ENCODE measurements around the gene NTSR1. TPM values are rescaled to one million over a fixed set of nuclear protein-coding genes. Genes with fewer than 3 reads are reported as not detected.

Gene NTSR1
- total and polyA plus RNA-seq, 4 donors = 1.3 to 6.1 (median 3.9) TPM

DNA sequence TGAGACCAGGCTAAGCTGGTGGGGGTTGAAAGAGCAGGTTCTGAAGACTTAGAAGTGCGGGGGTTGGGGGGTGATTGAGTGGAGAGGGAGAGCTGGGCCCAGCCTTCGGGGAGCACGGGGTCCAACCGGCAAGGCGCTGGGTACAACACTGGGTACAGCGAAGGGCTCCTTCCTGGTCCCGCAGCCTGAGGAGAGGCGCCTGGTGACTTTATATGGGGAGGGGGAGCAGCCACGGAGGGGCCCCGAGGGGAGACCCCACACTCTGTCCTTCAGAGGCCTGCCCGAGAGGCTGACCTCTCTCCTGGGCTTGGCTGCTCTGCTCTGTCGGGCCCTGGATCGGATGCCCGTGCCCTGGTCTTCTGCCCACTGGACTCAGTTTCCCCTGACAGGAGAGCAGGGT, 10.4 kb upstream of the NTSR1 start:
- WGBS (ENCODE audit: insufficient coverage) = 92% methylated on average over 10 of the region's 14 CpGs
- Histone ChIP-seq H3K27me3 (ENCODE audit: control insufficient read depth, insufficient read depth, low read length) (peaks cover 2% of the 10 kb centered on the region), H3K4me1 (ENCODE audit: control insufficient read depth, insufficient read depth, low read length) (peaks cover 49% of the 10 kb centered on the region)

DNA sequence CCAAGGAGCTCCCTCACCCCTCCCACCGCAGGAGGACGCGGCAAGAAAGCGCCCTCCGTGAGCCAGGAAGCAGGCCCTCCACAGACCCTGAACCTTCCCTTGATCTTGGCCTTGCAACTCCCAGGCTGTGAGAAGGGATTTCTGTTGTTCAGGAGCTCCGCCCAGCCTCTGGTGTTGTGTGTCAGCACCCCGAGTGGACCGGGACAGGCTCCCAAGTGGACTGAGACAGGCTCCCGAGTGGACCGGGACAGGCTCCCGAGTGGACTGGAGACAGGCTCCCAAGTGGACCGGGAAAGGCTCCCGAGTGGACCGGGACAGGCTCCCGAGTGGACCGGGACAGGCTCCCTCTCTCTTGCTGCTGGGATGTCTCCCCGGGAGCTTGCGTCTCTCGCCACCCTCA, 9.3 kb upstream of the NTSR1 start:
- Histone ChIP-seq H3K4me1 (ENCODE audit: control insufficient read depth, insufficient read depth, low read length) (peaks cover 52% of the 10 kb centered on the region), H3K27ac (ENCODE audit: low read depth, low read length) (no peak overlapping the region), H3K27me3 (ENCODE audit: control insufficient read depth, insufficient read depth, low read length) (peaks cover 3% of the 10 kb centered on the region), H3K36me3 (ENCODE audit: control insufficient read depth, insufficient read depth, low read length) (peaks cover 3% of the 10 kb centered on the region), H3K4me3 (ENCODE audit: low read depth, low read length) (no peak overlapping the region), H3K9me3 (ENCODE audit: control insufficient read depth, insufficient read depth, low read length) (no peaks in the 10 kb centered on the region)
- WGBS (ENCODE audit: insufficient coverage) = 96% methylated on average over 13 of the region's 19 CpGs
- DNase-seq (ENCODE audit: low read depth in 4 of 6, low spot score in 6 of 6) = no peak

More for the DNA sequence above, 10.4 kb upstream of the NTSR1 start:
- Histone ChIP-seq H3K4me3 (ENCODE audit: low read depth, low read length) (no peak overlapping the region), H3K9me3 (ENCODE audit: control insufficient read depth, insufficient read depth, low read length) (no peaks in the 10 kb centered on the region), H3K27ac (ENCODE audit: low read depth, low read length) (no peak overlapping the region), H3K36me3 (ENCODE audit: control insufficient read depth, insufficient read depth, low read length) (peaks cover 3% of the 10 kb centered on the region)
- DNase-seq (ENCODE audit: low read depth in 4 of 6, low spot score in 6 of 6) = no peak

DNA sequence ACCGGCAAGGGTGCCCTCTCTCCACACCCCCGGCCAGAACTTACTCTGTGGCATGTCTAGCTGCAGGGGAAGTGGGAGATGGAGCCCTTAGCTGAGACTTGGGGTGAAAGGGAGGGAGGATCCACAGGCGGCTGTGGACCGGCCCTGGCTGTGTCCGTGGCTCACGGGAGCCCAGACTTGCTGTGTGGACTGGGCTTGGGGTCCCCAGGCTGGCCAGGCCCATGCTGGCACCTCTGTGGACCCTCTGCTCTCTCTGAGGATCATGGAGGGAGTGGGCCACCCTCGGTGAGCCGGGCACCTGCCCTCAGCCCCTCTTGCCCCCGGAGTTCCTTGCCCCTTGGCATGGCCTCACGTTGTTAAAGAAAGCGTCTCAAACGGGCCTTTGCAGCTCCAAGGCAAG, 8.9 kb upstream of the NTSR1 start:
- no peak for DNase-seq (ENCODE audit: low read depth in 4 of 6, low spot score in 6 of 6)
- Histone ChIP-seq H3K27me3 (ENCODE audit: control insufficient read depth, insufficient read depth, low read length) (peaks cover 2% of the 10 kb centered on the region), H3K36me3 (ENCODE audit: control insufficient read depth, insufficient read depth, low read length) (peaks cover 3% of the 10 kb centered on the region), H3K27ac (ENCODE audit: low read depth, low read length) (no peak overlapping the region), H3K4me1 (ENCODE audit: control insufficient read depth, insufficient read depth, low read length) (peaks cover 57% of the 10 kb centered on the region), H3K9me3 (ENCODE audit: control insufficient read depth, insufficient read depth, low read length) (no peaks in the 10 kb centered on the region), H3K4me3 (ENCODE audit: low read depth, low read length) (no peak overlapping the region)
- 86% methylated on average over 10 of the region's 12 CpGs for WGBS (ENCODE audit: insufficient coverage)

DNA sequence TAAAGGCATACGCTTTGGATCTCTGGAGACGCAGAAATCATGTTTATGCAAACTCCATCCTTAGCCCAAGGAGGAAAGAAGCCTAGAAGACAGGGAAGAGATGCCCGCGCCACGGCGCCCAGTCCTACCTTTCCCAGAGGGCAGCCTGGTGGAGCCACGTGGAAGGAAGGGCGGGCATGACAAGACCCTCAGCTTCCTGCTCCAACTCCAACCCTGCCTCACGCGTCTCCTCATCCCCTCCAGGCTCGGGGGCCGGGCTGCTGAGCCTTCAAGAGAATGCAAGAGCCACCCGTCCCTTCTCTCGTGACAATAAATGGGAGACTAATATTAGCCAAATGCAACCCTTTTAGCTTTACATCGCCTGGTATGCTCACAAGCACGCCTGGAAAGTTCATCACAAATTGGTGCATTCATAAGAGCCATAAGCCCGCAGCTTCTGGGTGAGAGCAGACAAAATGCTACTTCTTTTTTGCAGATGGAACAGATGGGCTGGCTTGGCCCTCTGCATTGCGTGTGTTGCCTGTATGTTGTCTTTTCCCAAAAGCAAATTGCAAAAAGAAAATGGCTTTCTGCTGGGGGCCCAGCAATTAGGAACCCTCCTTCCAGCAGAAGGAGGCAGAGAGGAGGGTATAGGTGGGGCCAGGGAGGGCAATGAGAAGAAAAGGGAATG, 8.2 kb upstream of the NTSR1 start:
- Histone ChIP-seq H3K9me3 (ENCODE audit: control insufficient read depth, insufficient read depth, low read length) (no peaks in the 10 kb centered on the region), H3K4me1 (ENCODE audit: control insufficient read depth, insufficient read depth, low read length) (peaks cover 63% of the 10 kb centered on the region), H3K4me3 (ENCODE audit: low read depth, low read length) (no peak overlapping the region), H3K27me3 (ENCODE audit: control insufficient read depth, insufficient read depth, low read length) (peaks cover 2% of the 10 kb centered on the region), H3K36me3 (ENCODE audit: control insufficient read depth, insufficient read depth, low read length) (peaks cover 3% of the 10 kb centered on the region), H3K27ac (ENCODE audit: low read depth, low read length) (no peak overlapping the region)
- peak in 2 of 6 donors; percentile 78 to 93 for DNase-seq (ENCODE audit: low read depth in 4 of 6, low spot score in 6 of 6)
- 74% methylated on average over 13 of the region's 18 CpGs for WGBS (ENCODE audit: insufficient coverage)

DNA sequence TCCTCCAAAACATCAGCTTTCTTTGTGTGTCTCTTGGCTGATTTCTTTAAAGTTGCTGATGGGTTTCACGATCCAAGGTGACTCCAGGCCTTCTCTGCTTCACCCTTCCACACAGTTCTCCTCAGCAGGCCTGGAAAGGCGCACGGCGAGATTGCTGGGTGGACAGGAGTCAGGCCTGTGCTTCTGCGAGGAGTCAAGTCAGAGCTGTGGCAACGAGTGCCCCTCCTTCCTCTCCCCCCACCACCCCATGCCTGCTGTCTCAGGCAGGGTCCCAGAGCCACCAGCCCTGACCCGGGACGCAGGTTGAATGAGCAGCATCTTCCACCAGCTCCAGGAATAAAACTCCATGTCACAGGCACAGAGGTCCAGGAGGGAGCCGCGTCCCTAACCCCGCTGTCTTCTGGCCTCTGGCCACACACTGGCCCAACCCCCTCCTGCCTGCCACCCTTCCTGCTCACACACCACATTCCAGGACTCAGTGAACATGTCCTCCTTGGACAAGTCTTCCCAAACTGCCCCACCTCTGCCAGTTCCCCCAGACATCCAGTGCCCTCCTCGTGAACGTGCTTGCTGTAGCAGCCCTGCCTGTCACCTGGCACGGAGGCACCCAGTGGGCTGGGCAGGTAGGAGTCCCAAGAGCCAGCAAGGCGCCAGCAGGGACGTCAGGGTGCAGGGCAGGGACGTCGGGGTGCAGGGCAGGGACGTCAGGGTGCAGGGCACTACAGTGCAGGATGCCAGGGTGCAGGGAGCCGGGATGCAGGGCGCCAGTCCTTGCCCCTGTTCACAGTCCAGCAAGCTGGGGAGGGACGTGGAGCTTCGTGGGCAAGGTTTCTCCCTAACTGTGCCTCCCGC, 7.2 kb upstream of the NTSR1 start:
- WGBS (ENCODE audit: insufficient coverage) = 93% methylated on average over 20 of the region's 24 CpGs

DNA sequence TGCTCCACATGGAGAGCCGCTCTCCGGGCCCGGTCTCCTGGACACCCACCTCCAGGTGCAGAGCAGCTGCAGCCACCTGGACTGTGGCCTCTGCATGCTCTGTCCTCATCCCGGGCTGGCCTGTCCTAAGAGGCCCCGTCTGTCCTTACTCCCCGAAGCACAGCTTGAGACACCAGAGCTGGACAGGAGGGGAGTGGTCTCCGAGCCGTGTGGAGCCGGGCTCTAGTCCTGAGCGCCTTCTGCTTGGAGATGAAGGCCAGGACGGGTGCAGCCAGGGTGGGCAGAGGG, 6.7 kb upstream of the NTSR1 start:
- peaks cover 67% of the 10 kb centered on the region for H3K4me1 ChIP-seq (ENCODE audit: control insufficient read depth, insufficient read depth, low read length)

More for the DNA sequence above, 7.2 kb upstream of the NTSR1 start:
- Histone ChIP-seq H3K4me1 (ENCODE audit: control insufficient read depth, insufficient read depth, low read length) (peaks cover 70% of the 10 kb centered on the region), H3K27me3 (ENCODE audit: control insufficient read depth, insufficient read depth, low read length) (peaks cover 2% of the 10 kb centered on the region), H3K36me3 (ENCODE audit: control insufficient read depth, insufficient read depth, low read length) (peaks cover 3% of the 10 kb centered on the region), H3K4me3 (ENCODE audit: low read depth, low read length) (no peak overlapping the region), H3K9me3 (ENCODE audit: control insufficient read depth, insufficient read depth, low read length) (no peaks in the 10 kb centered on the region), H3K27ac (ENCODE audit: low read depth, low read length) (no peak overlapping the region)
- DNase-seq (ENCODE audit: low read depth in 4 of 6, low spot score in 6 of 6) = no peak

DNA sequence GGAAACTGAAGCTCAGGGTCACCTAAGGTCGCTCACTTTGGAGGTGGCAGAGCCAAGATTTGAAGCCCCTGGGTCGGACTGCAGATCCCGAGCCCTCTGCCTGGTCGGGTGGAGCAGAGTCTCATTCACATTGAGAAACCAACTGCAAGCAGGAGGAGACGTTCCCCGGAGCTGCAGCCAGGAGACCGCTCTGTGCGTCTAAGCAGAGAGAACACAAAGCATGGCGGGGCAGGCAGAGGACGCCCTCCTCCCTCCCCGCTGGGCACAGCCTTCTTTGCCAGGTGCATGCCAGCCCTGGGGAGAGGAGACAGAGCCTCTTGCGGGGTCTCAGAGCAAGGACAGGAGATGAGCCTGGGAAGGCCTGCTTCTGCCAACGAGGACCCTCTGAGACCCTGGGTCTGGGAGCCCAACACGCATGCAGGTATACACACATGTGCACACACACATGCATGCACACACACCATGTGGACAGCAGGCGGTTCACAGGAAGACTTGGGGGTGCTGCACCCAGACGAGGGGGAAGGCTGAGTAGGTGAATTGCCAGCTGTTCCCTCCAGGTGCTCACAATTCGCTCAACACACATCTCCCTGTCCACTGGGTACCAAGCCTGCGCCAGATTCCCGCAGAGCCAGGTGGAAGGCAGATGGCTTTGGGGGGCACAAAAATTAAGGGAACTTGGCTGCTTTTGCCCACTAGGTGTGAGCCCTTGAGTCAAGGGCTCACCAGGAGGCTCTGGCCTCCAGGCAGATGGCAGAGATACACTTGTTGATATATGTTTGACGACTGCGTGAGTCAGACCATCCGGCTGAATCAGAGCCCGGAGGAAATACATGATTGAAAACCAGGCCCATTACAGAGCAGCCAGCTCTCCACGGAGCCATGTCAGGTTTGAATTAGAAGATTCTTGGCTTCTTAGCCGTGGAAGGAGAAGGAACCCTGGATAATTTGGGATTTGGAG, 5.5 kb upstream of the NTSR1 start:
- Histone ChIP-seq H3K9me3 (ENCODE audit: control insufficient read depth, insufficient read depth, low read length) (no peaks in the 10 kb centered on the region), H3K36me3 (ENCODE audit: control insufficient read depth, insufficient read depth, low read length) (peaks cover 3% of the 10 kb centered on the region), H3K4me1 (ENCODE audit: control insufficient read depth, insufficient read depth, low read length) (peaks cover 63% of the 10 kb centered on the region), H3K27me3 (ENCODE audit: control insufficient read depth, insufficient read depth, low read length) (peaks cover 12% of the 10 kb centered on the region), H3K4me3 (ENCODE audit: low read depth, low read length) (no peak overlapping the region), H3K27ac (ENCODE audit: low read depth, low read length) (no peak overlapping the region)
- 69% methylated on average over 20 of the region's 25 CpGs for WGBS (ENCODE audit: insufficient coverage)
- DNase-seq (ENCODE audit: low read depth in 4 of 6, low spot score in 6 of 6) = no peak

More for the DNA sequence above, 6.7 kb upstream of the NTSR1 start:
- Histone ChIP-seq H3K9me3 (ENCODE audit: control insufficient read depth, insufficient read depth, low read length) (no peaks in the 10 kb centered on the region), H3K27me3 (ENCODE audit: control insufficient read depth, insufficient read depth, low read length) (peaks cover 2% of the 10 kb centered on the region), H3K36me3 (ENCODE audit: control insufficient read depth, insufficient read depth, low read length) (peaks cover 3% of the 10 kb centered on the region), H3K27ac (ENCODE audit: low read depth, low read length) (no peak overlapping the region), H3K4me3 (ENCODE audit: low read depth, low read length) (no peak overlapping the region)
- DNase-seq (ENCODE audit: low read depth in 4 of 6, low spot score in 6 of 6) = no peak
- WGBS (ENCODE audit: insufficient coverage) = 87% methylated on average over 11 of the region's 11 CpGs

DNA sequence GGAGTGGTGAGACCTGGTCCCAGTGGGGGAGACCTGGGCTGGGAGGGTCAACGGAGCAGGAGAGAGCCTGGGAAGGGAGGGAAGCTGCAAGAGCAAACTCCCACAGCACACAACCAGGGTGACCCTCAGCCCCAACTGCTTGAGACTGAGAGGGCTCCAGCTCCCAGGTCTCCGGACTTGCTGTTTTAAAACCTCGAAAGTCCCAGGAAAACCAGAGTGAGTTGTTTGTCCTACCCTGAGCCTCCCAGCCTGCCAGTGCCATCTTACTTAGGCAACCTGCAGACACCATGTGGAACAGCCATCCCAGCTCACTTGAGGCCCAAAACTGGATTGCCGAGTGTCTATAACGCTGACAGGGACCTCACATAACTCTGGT, 4.8 kb upstream of the NTSR1 start:
- 91% methylated on average over 4 of the region's 5 CpGs for WGBS (ENCODE audit: insufficient coverage)
- no peak for DNase-seq (ENCODE audit: low read depth in 4 of 6, low spot score in 6 of 6)
- no peak overlapping the region for H3K4me3 ChIP-seq (ENCODE audit: low read depth, low read length)
- no peaks in the 10 kb centered on the region for H3K9me3 ChIP-seq (ENCODE audit: control insufficient read depth, insufficient read depth, low read length)
- H3K4me1 ChIP-seq (ENCODE audit: control insufficient read depth, insufficient read depth, low read length) = peaks cover 58% of the 10 kb centered on the region
- no peak overlapping the region for H3K27ac ChIP-seq (ENCODE audit: low read depth, low read length)
- H3K36me3 ChIP-seq (ENCODE audit: control insufficient read depth, insufficient read depth, low read length) = peaks cover 3% of the 10 kb centered on the region
- H3K27me3 ChIP-seq (ENCODE audit: control insufficient read depth, insufficient read depth, low read length) = peaks cover 15% of the 10 kb centered on the region

DNA sequence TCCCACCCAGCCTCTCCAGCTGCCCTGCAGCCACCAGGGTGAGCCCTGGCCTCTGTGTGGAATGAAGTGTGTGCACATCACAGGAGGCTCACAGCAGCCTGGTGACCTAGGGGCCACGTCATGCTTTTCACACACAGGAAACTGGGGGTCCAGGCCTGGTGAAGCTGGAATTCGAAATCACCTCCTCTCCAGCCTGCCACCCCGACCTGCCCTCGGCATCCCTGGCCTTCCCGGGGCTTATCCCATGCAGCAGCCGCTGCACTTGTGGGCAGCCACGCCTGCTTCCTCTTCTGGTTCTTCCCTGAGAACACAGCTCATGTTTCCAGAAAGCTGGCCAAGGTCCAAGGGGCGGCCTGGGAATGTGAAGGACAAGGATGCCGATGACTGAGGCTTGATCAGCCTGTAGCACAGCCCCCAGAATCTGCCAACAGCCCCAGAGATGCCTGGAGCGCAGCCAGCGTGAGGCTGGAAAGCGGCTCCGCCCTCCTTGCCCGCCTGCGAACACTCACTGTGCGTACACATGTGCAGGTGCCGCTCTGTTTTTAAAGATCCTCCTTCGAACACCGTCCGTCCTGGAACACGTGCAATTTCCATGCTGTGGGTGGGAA, 4.2 kb upstream of the NTSR1 start:
- Histone ChIP-seq H3K9me3 (ENCODE audit: control insufficient read depth, insufficient read depth, low read length) (no peaks in the 10 kb centered on the region), H3K36me3 (ENCODE audit: control insufficient read depth, insufficient read depth, low read length) (peaks cover under 1% of the 10 kb centered on the region), H3K4me1 (ENCODE audit: control insufficient read depth, insufficient read depth, low read length) (peaks cover 54% of the 10 kb centered on the region), H3K27me3 (ENCODE audit: control insufficient read depth, insufficient read depth, low read length) (peaks cover 20% of the 10 kb centered on the region), H3K4me3 (ENCODE audit: low read depth, low read length) (no peak overlapping the region), H3K27ac (ENCODE audit: low read depth, low read length) (no peak overlapping the region)
- 27% methylated on average over 17 of the region's 21 CpGs for WGBS (ENCODE audit: insufficient coverage)
- peak in 4 of 6 donors; percentile 62 to 94 (median 82) for DNase-seq (ENCODE audit: low read depth in 4 of 6, low spot score in 6 of 6)

Data from spinal cord (tissue), 10 donors.